Fibroblast of peridontal ligament (primary cell): ENCODE measurements around the gene RPP14.
"Not testable (repeated sequence)": the region's sequence is repeated elsewhere in the genome, so short reads cannot be mapped to it uniquely, and the experiment has no call there.

Source experiments
- DNase-seq: peaks from one replicate; pipeline ENCODE4 v3.0.0-alpha.2; 2010; ENCODE audit errors: extremely low read depth

RPP14 gene

GRCh38 chr3:58305882-58306711, at the start of gene RPP14, which contains the start of gene HTD2:
Gene RPP14 (plus strand): TSS chr3:58306245. CDS start chr3:58310330, 4,085 bp downstream.
Gene HTD2 (plus strand): TSS chr3:58306520. CDS start chr3:58317614, 11,094 bp downstream.
- peak; percentile 98 for DNase-seq

- DNase-seq = no peak
These were observed 49.5 kb upstream of the RPP14 start for GRCh38 chr3:58256511-58256910.

DNA sequence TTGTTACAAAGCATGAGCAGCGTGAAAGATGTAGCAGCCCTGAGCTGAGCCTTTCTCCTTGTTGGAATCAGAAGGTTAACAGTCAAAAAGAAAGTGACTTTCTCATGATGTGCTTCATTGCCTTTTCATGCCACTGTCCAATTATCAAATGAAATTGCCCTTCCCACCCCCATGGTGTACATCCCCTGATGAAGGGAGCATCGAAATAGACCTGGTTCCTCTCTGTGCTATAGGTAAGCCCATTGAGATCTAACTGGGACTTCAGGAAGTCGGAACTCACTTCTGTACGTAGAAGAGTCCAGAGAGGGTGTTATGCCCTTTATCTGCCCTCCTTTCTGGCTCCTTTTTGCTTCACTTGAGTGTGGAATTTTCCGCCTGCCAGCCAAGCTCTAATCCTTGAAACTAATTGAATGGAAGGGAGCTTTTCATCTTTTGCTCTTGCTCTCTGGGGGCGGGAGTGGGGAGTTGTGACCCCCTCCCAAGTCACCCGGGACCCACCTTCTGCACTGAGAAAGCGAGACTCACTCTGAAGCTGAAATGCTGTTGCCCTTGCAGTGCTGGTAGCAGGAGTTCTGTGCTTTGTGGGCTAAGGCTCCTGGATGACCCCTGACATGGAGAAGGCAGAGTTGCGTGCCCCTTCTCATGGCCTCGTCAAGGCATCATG, 47.5 kb upstream of the RPP14 start:
- DNase-seq = no peak

DNA sequence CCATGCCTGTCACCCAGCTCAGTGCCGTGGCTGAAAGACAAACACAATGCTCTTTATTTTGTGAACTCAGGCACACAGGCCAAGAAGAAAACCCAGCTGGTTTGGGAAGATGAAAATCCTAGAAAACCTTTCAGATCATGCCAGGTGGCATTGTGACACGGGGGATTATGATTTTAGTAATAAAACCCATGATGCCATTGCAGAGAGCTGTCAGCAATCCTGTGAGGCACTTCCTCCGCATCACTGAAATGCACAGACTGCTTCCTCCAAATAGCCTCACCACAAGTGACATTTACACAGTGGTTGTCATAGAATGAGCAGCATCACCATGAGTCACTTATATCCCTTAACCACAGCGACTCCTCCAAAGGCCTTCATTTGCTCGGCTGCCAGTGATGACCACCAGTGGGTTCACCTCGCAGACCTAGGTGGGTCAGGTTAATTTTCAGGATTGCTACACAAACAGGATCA, 45.7 kb upstream of the RPP14 start:
- peak; percentile 62 for DNase-seq

DNA sequence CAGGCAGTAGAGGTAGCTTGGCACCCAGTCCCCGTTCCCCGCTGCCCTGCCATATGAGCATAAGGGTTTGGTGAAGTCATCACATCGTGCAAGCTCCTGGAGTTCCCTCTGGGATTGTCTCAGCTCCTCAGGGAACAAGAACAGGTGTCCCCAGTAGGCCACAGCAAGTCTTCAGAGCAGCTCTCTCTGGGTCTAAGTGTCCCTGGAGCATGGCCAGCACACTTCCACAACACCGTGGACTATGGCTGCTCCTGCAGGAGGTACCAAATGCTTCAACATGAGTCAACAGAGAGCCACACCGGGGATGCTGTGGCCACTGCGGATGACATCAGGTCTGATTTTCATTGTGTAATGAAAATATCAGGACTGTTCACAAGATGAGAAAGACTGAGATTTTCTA, 45.3 kb upstream of the RPP14 start:
- no peak for DNase-seq

GRCh38 chr3:58261954-58262666, 43.9 kb upstream of the RPP14 start:
- DNase-seq = no peak

- DNase-seq = peak; percentile 78
These were observed 39.5 kb upstream of the RPP14 start for GRCh38 chr3:58266577-58266976.

- DNase-seq = not testable (repeated sequence)
These were observed 38.5 kb upstream of the RPP14 start for GRCh38 chr3:58267543-58267942.

DNA sequence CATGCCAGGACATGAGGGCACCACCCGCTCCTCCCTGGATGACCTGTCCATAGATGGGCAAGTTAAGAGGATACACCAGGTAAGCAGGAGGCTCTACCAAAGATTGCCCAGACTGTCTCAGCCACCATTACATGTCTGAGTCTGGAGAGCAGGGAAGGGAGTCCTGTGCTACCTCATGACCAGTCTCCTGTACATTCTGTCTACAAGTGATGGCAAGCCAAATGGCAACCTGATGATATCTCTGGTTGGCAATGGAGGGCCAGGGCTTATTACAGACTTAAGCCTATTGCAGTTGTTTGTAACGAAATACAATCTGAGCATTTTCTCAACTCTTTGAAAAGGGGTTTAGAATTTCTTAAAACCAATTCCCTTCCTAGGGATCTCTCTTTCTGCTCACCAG, 36.7 kb upstream of the RPP14 start:
- no peak for DNase-seq

DNA sequence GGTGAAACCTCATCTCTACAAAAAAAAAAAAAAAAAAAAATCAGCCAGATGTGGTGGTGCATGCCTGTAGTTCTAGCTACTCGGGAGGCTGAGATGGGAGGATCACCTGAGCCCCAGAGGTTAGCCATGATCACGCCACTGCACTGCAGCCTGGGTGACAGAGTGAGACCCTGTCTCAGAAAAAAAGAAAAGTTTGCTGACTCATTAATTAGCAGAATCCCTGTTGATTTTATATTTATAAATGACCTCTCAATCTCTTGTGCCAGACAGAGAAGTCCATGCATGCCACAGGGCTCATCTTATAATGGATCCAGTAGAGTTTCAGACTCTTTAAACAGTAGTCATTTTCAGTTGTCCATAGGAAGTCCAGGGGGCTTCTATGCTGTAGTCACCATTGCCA, 35.6 kb upstream of the RPP14 start:
- DNase-seq = no peak

GRCh38 chr3:58271901-58272501, 34.0 kb upstream of the RPP14 start:
- DNase-seq = peak; percentile 91

- peak; percentile 48 for DNase-seq
These were observed 33.2 kb upstream of the RPP14 start for GRCh38 chr3:58272891-58273290.

DNA sequence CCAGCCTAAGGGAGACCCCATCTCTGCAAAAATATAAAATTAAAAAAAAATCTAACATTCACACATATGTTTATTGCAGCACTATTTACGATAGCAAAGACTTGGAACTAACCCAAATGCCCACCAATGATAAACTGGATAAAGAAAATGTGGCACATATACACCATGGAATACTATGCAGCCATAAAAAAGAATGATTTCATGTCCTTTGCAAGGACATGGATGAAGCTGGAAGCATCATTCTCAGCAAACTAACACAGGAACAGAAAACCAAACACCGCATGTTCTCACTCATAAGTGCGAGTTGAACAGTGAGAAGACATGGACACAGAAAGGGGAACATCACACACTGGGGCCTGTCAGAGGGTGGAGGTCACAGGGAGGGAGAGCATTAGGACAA, 32.7 kb upstream of the RPP14 start:
- not testable (repeated sequence) for DNase-seq

- DNase-seq = peak; percentile 44
These were observed 31.9 kb upstream of the RPP14 start for GRCh38 chr3:58274027-58274614.

DNA sequence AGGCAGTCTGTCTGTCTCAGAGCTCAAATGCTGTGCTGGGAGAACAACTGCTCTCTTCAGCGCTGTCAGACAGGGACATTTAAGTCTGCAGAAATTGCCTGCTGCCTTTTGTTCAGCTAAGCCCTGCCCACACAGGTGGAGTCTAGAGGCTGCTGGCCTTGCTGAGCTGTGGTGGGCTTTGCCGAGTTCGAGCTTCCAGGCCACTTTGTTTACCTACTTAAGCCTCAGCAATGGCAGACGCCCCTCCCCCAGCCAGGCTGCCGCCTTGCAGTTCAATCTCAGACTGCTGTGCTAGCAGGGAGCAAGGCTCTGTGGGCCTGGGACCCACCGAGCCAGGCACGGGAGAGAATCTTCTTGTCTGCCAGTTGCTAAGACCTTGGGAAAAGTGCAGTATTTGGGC, 25.0 kb upstream of the RPP14 start:
- no peak for DNase-seq

DNA sequence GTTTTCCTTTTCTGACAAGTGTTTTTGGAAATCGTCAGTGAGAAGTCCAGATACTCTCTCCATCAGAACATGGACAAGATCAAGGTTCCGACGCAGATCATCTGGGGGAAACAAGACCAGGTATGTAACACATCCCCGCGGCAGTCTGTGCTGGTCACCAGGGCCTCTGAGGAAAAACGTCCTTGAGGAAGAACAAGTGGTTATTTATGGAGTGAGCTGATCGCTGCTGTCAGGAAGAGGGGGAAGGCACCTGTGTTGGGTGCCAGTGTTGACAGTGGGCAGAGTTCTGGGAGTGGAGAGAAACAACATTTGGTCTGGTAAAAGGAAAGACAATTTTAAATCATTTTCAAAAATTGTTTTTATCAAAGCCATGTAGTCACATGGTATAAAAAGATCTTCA, 20.7 kb upstream of the RPP14 start:
- DNase-seq = no peak

GRCh38 chr3:58287354-58287753, 18.7 kb upstream of the RPP14 start:
- no peak for DNase-seq

DNA sequence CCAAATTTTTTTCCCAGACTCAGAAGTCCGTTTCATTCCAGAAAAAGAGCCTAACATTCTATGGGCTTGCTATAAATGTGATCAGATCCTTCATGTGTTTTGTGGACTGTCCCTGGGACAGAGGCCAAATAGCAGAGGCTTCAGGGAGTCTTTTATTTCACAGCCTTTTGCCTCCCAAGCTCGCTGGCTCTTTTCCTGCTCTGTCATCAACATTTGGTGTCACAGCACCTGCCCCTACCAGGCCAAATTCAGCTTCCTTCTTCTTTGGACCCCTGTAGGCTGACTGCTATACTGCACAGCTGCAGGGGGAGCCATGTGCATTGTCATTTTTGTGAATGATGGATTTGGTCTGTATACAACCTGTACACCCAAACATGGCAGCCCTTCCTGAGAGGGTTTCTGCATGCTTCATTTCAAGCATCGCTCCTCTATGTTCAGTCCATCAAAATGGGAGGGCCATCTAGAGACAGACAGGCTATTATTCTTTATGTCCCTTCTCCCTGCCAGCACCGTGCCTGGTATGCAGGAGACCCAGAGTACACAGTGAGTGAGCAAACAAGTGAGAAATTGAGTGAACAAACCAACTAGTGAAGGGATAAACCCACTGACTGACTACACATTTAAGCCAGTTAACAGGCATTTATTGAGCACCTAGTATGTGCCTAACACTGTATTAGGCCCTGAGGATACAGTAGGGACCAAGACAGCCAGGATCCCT, 17.9 kb upstream of the RPP14 start:
- DNase-seq = no peak

- not testable (repeated sequence) for DNase-seq
These were observed 17.0 kb upstream of the RPP14 start for GRCh38 chr3:58288964-58289613.

GRCh38 chr3:58290446-58290845, 15.6 kb upstream of the RPP14 start:
- not testable (repeated sequence) for DNase-seq
